K562 (cell line): ENCODE data around the gene PIM3.

Experiments
- CHD4 ChIP-seq: fragments of 200-600 bp; sonication (generic); IDR thresholded peaks from 3 replicates; pipeline ENCODE4 v1.6.1; 2012; ENCODE audit warnings: low read depth, mild to moderate bottlenecking, mixed read lengths, low read length, inconsistent platforms; ENCODE audit not compliant: insufficient read depth, insufficient replicate concordance, poor library complexity, severe bottlenecking
- POLR3G ChIP-seq: IDR thresholded peaks from 2 replicates; pipeline ENCODE4 v1.6.1; 2011; ENCODE audit not compliant: insufficient read length, insufficient replicate concordance; ENCODE audit errors: extremely low read depth
- RNF2 ChIP-seq: sonication (generic); IDR thresholded peaks from 2 replicates; pipeline ENCODE4 v1.6.1; 2016
- SIN3A ChIP-seq, 2 experiments: fragments of 150-350 bp in 1 of 2; IDR thresholded peaks; 2 replicates each; pipeline ENCODE4 v1.6.1; 2011 to 2016; ENCODE audit warnings: borderline replicate concordance in 2 of 2, low read depth in 2 of 2, low read length in 2 of 2, mild to moderate bottlenecking in 2 of 2, moderate library complexity in 2 of 2; ENCODE audit not compliant: control insufficient read depth in 1 of 2
- SMAD2 ChIP-seq: fragments of 150-350 bp; IDR thresholded peaks from 2 replicates; pipeline ENCODE4 v1.6.1; 2014; ENCODE audit warnings: low read depth, mild to moderate bottlenecking, low read length
- SMARCA4 ChIP-seq: fragments of 450-650 bp; IDR thresholded peaks from 2 replicates; pipeline ENCODE4 v1.6.1; 2016
- ZBTB8A ChIP-seq: fragments of 450-650 bp; IDR thresholded peaks from 2 replicates; pipeline ENCODE4 v1.6.1; 2018; ENCODE audit warnings: mild to moderate bottlenecking, moderate library complexity; ENCODE audit not compliant: partially characterized antibody
- ZNF699 ChIP-seq: fragments of 250-450 bp; sonication (Bioruptor Pico); IDR thresholded peaks from 2 replicates; pipeline ENCODE4 v1.8.0; 2021; ENCODE audit warnings: mild to moderate bottlenecking, moderate library complexity; ENCODE audit not compliant: insufficient replicate concordance
- TF ChIP-seq, protein P1 (sequence below): fragments of 200-800 bp; sonication (Bioruptor generic); IDR thresholded peaks from 2 replicates; pipeline ENCODE4 v1.6.1; 2016; ENCODE audit warnings: missing genetic modification characterization, missing compliant biosample characterization
- TF ChIP-seq, protein P2 (sequence below), 3 experiments: IDR thresholded peaks in 2 of 3; conservative IDR thresholded peaks in 1 of 3; 2 replicates each; pipeline ENCODE4 v1.5.1; 2011 to 2012; ENCODE audit warnings: low read length in 3 of 3, mild to moderate bottlenecking in 3 of 3, control low read depth in 2 of 3, improper control_type of control experiment in 1 of 3, inconsistent platforms in 1 of 3, low read depth in 1 of 3, mixed read lengths in 1 of 3, moderate library complexity in 1 of 3; ENCODE audit not compliant: insufficient read depth in 2 of 3
- TF ChIP-seq, protein P3 (sequence below): conservative IDR thresholded peaks from 2 replicates; pipeline ENCODE4 v1.6.1; 2011; ENCODE audit warnings: low read depth, mild to moderate bottlenecking, low read length; ENCODE audit not compliant: control insufficient read depth
- TF ChIP-seq, protein P4 (sequence below): IDR thresholded peaks from 3 replicates; pipeline ENCODE4 v1.6.1; 2011; ENCODE audit warnings: borderline replicate concordance, mild to moderate bottlenecking, moderate library complexity; ENCODE audit not compliant: insufficient read length; ENCODE audit errors: extremely low read depth
- TF ChIP-seq, protein P5 (sequence below), 2 experiments: fragments of 450-650 bp; conservative IDR thresholded peaks; 2 replicates each; pipeline ENCODE4 v1.6.1; 2017; ENCODE audit warnings: mild to moderate bottlenecking in 2 of 2, moderate library complexity in 2 of 2

DNA sequence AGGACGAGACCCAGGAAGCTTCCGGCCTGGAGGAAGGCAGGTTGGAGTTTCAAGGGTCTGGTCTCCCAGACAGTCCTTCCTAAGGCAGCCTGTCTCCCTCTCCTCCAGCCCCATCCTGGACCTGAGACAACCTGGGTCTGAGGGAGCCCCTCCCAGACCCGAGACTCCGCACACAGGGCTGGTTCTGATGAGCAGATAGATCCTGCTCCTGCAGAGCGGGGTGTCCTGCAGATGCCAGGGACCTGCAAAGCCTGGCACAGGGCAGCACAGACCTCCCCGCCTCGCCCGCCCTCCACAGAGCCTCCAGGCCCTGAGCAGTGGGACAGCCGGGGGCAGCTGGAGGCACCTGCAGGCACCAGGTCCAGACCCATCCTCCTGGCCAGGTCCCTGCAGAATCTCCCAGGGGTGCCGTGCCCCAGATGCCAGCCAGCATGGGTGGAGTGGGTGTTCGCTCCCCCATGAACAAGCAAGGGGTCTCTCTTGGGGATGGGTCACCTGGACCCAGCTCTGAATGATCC is 7.8 kb downstream of the PIM3 start:
- no peak for TF ChIP-seq ZBTB8A
- TF ChIP-seq, protein P1, sequence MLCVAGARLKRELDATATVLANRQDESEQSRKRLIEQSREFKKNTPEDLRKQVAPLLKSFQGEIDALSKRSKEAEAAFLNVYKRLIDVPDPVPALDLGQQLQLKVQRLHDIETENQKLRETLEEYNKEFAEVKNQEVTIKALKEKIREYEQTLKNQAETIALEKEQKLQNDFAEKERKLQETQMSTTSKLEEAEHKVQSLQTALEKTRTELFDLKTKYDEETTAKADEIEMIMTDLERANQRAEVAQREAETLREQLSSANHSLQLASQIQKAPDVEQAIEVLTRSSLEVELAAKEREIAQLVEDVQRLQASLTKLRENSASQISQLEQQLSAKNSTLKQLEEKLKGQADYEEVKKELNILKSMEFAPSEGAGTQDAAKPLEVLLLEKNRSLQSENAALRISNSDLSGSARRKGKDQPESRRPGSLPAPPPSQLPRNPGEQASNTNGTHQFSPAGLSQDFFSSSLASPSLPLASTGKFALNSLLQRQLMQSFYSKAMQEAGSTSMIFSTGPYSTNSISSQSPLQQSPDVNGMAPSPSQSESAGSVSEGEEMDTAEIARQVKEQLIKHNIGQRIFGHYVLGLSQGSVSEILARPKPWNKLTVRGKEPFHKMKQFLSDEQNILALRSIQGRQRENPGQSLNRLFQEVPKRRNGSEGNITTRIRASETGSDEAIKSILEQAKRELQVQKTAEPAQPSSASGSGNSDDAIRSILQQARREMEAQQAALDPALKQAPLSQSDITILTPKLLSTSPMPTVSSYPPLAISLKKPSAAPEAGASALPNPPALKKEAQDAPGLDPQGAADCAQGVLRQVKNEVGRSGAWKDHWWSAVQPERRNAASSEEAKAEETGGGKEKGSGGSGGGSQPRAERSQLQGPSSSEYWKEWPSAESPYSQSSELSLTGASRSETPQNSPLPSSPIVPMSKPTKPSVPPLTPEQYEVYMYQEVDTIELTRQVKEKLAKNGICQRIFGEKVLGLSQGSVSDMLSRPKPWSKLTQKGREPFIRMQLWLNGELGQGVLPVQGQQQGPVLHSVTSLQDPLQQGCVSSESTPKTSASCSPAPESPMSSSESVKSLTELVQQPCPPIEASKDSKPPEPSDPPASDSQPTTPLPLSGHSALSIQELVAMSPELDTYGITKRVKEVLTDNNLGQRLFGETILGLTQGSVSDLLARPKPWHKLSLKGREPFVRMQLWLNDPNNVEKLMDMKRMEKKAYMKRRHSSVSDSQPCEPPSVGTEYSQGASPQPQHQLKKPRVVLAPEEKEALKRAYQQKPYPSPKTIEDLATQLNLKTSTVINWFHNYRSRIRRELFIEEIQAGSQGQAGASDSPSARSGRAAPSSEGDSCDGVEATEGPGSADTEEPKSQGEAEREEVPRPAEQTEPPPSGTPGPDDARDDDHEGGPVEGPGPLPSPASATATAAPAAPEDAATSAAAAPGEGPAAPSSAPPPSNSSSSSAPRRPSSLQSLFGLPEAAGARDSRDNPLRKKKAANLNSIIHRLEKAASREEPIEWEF (CRISPR knock-in tag): no peak
- TF ChIP-seq, protein P2, sequence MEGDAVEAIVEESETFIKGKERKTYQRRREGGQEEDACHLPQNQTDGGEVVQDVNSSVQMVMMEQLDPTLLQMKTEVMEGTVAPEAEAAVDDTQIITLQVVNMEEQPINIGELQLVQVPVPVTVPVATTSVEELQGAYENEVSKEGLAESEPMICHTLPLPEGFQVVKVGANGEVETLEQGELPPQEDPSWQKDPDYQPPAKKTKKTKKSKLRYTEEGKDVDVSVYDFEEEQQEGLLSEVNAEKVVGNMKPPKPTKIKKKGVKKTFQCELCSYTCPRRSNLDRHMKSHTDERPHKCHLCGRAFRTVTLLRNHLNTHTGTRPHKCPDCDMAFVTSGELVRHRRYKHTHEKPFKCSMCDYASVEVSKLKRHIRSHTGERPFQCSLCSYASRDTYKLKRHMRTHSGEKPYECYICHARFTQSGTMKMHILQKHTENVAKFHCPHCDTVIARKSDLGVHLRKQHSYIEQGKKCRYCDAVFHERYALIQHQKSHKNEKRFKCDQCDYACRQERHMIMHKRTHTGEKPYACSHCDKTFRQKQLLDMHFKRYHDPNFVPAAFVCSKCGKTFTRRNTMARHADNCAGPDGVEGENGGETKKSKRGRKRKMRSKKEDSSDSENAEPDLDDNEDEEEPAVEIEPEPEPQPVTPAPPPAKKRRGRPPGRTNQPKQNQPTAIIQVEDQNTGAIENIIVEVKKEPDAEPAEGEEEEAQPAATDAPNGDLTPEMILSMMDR (IDR thresholded peaks at IDR 0.05 in 2 of 3, conservative IDR thresholded peaks at IDR 0.05 in 1 of 3; ENCODE audit: insufficient read depth in 2 of 3, low read depth in 1 of 3, low read length in 3 of 3): no peak
- no peak for TF ChIP-seq CHD4
- TF ChIP-seq SMAD2: no peak
- TF ChIP-seq, protein P3, sequence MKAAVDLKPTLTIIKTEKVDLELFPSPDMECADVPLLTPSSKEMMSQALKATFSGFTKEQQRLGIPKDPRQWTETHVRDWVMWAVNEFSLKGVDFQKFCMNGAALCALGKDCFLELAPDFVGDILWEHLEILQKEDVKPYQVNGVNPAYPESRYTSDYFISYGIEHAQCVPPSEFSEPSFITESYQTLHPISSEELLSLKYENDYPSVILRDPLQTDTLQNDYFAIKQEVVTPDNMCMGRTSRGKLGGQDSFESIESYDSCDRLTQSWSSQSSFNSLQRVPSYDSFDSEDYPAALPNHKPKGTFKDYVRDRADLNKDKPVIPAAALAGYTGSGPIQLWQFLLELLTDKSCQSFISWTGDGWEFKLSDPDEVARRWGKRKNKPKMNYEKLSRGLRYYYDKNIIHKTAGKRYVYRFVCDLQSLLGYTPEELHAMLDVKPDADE: no peak
- TF ChIP-seq SMARCA4: no peak
- TF ChIP-seq POLR3G: no peak
- TF ChIP-seq, protein P4, sequence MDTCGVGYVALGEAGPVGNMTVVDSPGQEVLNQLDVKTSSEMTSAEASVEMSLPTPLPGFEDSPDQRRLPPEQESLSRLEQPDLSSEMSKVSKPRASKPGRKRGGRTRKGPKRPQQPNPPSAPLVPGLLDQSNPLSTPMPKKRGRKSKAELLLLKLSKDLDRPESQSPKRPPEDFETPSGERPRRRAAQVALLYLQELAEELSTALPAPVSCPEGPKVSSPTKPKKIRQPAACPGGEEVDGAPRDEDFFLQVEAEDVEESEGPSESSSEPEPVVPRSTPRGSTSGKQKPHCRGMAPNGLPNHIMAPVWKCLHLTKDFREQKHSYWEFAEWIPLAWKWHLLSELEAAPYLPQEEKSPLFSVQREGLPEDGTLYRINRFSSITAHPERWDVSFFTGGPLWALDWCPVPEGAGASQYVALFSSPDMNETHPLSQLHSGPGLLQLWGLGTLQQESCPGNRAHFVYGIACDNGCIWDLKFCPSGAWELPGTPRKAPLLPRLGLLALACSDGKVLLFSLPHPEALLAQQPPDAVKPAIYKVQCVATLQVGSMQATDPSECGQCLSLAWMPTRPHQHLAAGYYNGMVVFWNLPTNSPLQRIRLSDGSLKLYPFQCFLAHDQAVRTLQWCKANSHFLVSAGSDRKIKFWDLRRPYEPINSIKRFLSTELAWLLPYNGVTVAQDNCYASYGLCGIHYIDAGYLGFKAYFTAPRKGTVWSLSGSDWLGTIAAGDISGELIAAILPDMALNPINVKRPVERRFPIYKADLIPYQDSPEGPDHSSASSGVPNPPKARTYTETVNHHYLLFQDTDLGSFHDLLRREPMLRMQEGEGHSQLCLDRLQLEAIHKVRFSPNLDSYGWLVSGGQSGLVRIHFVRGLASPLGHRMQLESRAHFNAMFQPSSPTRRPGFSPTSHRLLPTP: no peak
- no peak for TF ChIP-seq ZNF699 (CRISPR knock-in tag)
- TF ChIP-seq SIN3A (IDR thresholded peaks at IDR 0.05; ENCODE audit: borderline replicate concordance in 2 of 2, control insufficient read depth in 1 of 2, low read depth in 2 of 2, low read length in 2 of 2): no peak
- TF ChIP-seq, protein P5, sequence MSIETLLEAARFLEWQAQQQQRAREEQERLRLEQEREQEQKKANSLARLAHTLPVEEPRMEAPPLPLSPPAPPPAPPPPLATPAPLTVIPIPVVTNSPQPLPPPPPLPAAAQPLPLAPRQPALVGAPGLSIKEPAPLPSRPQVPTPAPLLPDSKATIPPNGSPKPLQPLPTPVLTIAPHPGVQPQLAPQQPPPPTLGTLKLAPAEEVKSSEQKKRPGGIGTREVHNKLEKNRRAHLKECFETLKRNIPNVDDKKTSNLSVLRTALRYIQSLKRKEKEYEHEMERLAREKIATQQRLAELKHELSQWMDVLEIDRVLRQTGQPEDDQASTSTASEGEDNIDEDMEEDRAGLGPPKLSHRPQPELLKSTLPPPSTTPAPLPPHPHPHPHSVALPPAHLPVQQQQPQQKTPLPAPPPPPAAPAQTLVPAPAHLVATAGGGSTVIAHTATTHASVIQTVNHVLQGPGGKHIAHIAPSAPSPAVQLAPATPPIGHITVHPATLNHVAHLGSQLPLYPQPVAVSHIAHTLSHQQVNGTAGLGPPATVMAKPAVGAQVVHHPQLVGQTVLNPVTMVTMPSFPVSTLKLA (conservative IDR thresholded peaks at IDR 0.05): no peak
- no peak for TF ChIP-seq RNF2
